Stimulated activated CD8-positive, alpha-beta memory T cell treated with anti-CD3 and anti-CD28 coated beads, Interleukin-7, amount 100 ng/mL, for 24 hours (primary cell): ENCODE measurements around the gene RPS6KA2.
"Not testable (repeated sequence)": the region's sequence is repeated elsewhere in the genome, so short reads cannot be mapped to it uniquely, and the experiment has no call there.

Source experiments
- DNase-seq: peaks from one replicate; pipeline ENCODE4 v3.0.0-alpha.2; 2020; ENCODE audit warnings: low read depth

RPS6KA2 gene

GRCh38 chr6:166530211-166531095 lies 96.6 kb downstream of the RPS6KA2 start:
- DNase-seq, result no peak

GRCh38 chr6:166529586-166529985 lies 97.5 kb downstream of the RPS6KA2 start:
- DNase-seq, result no peak

DNA sequence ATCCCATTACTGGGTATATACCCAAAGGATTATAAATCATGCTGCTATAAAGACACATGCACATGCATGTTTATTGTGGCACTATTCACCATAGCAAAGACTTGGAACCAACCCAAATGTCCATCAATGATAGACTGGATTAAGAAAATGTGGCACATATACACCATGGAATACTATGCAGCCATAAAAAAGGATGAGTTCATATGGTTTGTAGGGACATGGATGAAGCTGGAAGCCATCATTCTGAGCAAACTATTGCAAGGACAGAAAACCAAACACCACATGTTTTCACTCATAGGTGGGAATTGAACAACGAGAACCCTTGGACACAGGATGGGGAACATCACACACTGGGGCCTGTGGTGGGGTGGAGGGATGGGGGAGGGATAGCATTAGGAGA lies 98.0 kb downstream of the RPS6KA2 start:
- not testable (repeated sequence) for DNase-seq

- DNase-seq, result no peak
Measured at GRCh38 chr6:166527849-166528248, 99.2 kb downstream of the RPS6KA2 start.

DNA sequence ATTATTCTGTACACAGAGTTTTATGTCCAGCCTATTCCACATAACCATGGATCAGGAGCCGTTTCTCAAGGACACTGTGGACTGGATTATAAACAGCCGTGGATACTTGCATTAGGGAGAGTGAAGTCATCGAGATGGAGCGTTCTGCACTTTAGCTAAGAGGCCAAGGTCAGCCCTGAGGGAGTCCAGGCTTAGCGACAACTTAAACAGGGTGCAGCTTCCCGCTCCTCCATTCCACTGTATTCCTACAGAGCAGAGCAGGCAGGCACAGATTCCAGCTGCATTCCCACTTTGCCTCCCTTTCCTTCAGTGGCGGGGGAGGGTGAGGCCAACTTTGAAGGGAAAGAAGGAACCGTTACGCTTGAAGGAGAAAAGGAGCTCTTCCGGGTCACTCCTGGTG lies 100.1 kb downstream of the RPS6KA2 start:
- DNase-seq, result no peak

DNA sequence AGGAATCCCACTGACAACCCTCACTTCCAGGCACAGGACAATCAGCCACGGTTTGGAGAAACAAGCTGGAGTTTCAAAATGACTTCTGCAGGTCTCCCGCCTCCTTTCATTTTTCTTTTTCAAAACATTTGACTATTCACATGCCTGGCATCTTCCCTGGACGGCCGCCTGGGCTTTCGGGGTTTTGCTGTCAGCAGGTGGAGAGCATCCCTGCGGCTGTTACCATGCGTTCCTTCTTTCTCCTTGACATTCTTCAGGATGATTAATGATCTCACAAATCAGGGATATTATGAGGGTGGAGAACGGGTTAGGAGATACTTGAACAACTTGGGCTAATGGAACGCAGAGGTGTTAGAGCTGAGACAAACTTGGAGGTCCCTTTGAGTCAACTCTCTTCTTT lies 101.5 kb downstream of the RPS6KA2 start:
- no peak for DNase-seq

DNA sequence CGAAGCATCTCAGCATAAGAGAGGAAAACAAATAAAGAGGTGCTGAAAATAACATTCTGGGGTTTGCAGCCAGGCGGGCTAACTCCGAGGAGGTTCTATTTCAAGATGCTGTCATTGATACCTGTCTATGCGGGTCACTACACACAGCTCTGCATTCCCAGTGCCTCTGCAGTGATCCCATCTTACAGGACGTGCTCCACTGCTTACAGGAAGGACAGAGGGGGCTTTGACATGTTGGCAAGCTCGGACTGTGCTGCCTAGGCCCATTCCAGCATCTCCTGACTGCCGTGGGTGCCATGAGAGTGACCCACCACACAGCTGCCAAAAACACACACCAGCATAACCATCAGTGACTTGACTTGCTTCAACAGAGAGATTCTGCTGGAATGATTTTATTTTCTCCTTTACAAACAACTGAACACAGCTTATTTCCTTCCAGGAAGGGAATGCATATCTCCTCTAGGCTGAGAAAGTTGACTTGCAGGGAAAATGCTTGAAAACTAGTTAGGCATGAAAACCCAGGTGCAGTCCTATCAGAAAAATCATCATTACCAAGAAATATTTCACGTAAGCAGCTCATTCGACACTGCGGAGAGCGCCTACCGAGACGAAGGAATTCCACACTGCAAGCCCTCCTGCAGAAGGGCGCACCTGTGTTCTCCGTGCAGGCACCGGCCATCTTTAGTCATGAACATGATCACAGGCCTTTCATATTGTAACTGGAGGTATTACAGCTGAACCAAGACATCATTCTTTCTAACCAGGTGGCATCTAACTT lies 103.1 kb downstream of the RPS6KA2 start:
- no peak for DNase-seq

DNA sequence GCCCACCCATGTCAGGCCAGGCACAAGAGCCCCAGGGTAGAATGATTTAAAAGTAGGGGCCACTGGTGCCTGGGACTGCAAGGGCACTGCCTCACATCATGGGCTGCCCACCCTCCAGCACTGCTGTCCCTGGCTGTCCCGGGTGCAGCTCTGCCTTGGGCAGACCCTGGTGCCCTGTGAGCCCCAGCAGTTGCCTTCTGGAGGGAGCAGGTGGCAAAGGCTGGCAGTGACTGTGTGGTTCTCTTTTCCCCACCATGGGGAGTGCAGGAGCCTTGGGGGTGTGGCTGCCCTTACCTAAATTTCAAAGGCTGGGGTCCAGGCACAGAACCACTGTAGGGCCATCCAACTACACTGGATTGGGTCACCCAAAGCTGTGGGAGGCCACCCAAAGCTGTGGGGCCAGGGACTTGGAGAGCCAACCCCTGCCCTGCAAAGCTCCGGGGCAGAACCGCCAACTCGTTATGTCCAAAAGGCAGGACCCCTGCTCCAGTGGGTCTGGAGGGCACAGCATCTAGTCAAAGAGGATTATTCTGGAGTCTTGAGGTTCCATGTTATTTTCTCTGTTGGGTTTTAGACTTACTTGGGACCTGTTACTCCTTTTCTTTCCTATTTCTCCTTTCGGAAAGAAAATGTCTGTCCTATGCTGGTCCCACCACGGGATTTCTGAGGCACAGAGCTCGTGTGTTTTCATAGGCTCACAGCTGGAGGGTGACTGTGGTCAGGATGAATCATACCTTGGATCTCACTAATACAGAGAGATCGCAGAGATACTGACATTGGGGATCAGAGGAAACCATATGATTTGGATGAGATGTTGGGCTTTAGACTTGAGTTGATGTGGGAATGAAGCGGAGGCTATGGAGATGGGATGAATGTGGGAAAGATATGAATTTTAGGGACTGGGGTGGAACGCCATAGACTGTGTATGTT lies 105.9 kb downstream of the RPS6KA2 start:
- DNase-seq, result no peak

DNA sequence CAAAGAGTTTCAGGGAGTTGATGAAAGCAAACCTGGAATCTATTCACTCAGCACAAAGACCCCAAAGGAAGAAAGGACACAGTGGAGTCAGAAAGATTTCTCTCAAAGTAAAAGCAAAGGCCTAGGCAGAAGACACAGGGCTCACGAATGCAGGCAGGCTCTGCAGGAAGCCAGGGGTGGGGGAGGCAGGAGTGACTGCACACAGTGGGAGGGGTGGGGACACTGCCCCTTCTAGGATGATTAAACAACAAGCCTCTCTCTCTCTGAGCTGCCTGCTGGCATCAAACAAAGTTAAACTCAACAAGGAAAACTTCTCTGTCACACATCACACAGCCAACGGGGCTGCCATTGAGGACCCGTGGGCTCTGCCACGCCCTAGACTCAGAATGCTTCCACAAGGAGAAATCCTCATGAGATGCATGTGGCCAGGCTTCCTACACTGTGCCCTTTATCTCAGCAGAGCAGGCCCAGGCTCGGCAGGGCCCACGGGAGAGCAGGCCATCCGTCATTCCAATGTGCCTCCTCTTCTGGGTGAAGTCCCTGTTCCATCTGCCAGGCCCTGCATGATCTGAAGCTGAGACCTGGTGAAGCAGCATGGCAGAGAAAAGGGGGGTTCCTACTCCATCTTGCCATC lies 110.7 kb downstream of the RPS6KA2 start:
- no peak for DNase-seq

DNA sequence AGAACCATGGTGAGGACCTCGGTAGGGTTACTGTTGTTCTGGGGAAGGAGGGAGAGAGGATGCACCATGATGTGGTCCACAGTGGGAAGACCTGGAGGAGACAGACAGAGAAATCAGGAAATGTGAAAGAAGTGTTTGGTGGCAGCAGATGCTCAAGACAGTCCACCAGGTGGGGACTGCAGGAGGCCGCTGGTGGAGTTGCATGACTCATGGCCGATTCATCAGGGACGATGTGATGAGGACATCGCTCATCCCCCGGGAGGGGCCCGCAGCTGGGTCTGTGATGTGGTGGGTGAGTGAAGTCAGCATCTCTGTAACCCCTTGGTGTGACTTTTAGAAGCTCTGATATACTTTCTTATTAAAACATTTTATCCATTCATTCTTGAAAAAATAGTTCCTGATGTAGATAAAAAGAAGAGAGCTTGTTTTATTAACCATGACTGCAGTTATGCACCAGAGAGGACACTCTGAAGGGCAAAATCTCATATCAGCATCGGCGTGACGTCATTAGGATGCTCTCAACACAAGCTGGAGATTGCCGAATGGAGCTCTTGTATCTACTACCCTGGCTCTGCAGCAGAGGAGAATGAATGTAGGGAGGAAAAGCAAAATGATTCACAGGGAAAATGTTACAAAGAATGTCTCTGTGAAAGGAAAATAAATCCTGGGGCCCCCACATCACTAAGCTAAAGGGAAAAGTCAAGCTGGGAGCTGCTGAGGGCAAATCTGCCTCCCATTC lies 111.8 kb downstream of the RPS6KA2 start:
- peak; percentile 38 for DNase-seq

DNA sequence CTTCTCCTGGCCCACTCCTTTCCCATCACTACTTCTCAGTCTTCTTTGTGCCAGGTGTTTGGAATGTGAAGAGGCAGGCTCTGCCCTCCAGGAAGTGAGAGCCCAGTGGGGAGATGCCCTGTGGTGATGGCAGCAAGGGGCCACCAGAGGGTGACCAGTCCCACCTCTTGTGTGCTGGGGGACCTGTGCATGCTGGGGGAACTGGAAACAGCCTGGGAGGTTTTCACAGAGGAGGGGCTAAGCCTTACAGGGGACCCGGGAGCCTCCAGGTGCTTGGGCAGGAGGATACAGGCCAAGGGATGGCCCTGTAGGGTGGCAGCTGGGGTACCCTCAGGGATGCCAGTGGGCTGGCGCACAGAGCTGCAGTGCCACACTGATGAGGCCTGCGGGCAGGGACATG lies 112.9 kb downstream of the RPS6KA2 start:
- DNase-seq, result no peak

DNA sequence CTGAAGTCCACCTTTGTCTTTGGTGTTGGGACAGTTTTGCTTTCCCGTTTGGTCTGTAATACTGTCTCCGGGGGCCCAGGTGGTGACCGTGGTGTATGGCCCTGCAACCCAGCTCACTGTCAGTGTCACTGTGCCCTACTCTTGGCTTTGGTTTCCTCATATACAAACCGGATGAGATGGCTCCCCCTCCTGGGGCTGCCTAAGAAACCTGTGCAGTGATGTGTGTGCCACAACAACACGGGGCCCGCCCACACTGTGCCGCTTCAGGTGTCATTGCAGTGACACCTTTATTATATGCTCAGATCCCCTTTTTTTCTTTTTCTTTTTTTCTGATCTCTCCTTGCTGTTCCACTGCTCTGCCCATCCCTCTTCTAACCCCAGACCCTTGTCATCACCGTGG lies 114.5 kb downstream of the RPS6KA2 start:
- no peak for DNase-seq

DNA sequence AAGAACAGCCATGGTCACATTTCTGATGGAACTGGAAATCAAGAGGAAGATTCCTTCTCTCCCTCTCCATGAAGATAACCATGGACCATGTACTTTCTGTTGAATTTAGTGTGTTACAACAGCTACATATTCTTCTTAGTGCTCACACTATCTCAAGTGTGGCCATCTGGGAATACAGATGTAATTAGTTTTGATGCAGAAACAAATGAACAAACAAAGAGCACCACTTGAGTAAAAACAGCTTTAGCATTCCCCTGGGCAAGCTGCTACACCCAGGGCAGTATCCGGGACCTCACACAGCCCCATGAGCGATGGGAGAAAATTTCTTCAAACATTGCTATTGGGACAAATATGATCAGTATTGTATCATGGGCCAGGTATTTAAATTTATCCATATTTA lies 115.7 kb downstream of the RPS6KA2 start:
- no peak for DNase-seq

DNA sequence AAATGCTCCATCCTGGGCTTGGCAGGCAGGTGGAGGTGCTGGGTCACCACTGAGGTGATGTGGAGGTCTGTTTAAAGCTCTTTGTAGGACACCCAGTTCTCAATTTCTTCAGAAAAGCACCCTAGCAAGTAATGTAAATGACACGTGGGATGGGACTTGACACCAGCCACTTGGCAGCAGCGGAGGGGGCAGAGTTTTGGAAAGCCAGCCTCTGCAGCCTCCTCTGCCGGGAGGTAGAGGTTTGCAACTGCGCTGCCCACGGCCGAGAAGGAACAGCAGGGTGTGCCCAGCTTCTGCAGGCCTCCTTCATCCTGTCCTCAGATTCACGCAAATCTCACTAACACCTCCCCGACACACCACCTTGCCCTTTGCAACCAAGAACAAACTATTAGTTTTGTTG lies 117.9 kb downstream of the RPS6KA2 start:
- no peak for DNase-seq

DNA sequence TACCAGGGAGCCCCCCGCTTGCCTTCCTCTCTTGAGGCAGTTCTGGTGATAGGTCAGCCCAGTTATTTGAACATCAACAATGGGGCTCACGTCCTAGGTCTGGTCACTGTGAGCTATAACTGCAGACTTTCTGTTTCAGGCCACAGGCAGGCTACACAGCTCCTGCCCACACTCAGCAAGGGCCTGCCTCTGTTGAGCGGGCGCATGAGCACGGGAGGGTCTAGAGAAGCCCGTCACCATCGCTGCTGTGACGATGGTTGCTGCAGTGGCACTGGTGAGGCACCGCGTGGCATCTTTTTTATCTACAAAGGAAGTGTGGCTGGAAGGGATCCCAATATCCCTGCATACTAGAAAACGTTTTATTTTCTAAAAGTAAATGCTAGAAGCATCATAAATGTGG lies 118.3 kb downstream of the RPS6KA2 start:
- no peak for DNase-seq

DNA sequence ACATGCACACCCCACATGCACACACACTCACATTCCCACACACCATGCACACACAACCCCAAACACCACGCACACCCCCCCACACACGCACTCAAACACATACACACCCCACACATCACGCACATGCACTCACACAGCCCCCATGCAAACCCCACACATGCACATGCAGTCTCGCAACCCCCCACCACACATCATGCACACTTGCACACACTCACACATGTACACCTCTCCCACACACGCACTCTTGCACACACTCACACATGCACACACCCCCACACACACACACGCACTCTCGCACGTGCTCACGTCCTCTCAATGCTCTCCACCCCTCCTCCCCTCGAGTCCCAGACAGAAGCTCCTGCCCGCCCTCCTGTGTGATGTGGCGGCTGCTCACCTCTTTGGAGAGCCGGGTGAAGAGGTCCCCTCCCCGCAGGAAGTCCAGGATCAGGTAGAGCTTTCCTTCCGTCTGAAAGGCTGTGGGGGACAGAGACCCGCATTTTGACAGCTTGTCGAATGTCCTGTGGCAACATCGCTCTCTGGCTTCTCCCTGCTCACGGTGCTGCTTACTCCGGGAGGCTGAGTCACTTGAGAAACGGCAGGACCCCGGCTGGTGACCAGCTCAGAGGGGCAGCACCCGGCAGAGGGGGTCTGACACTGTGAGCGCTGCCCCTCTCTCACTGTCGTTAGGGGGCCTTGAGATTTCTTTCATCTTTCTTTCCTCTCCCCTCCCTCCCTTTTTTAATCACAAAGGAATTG lies 119.1 kb downstream of the RPS6KA2 start:
- no peak for DNase-seq

DNA sequence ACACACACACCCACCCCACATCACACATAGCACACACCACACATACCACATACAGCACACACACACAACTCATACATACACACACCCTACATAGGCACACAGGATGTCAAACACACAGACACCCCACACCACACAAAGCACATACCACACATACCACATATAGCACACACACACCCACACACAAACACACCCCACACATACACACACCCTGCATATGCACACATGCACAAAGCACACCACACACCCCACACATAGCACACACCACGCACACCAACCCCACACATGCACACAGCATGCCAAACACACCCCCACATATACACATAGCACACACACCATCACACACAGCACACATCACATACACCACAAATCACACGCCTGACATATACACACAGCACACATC lies 119.7 kb downstream of the RPS6KA2 start:
- no peak for DNase-seq

DNA sequence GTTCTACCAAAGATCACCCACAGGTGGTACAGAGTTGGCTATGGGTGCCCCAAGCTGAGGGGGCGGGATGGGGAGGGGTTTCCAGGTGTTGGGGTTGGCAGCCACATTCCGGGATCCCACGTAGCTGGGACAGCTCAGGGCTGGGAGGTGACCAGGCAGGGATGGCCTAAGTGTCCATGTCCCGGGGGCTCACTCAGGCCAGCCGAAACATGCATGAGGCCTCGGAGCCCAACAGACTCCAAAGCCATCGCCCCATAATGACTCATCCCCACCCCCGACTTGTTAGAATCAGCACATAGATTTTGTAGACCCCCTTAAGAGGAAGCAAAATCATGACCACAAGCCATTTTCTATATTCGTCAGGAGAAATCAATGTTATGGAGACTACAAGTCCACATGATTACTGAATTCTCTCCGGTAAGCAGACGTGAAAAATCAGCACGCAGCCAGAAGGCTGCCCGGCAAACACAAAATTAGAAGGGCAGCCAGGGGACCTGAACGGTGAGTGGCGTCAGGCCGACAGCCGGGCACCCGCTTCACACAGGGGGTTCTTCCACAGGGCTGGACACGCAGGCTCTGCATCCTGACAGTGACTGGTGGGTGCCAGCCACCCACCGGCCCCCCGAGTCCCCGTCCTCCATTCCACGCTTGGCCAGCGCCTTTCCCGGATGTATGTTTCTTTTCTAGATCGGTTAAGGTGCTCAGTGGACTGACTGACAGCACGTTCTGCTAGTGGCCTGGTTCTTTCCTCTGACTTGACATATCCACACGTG lies 121.7 kb downstream of the RPS6KA2 start:
- DNase-seq, result no peak

GRCh38 chr6:166504100-166504499 lies 123.0 kb downstream of the RPS6KA2 start:
- DNase-seq, result no peak
